Retina (tissue), 1 donor: ENCODE results near the gene TMEM237.
"Not testable (repeated sequence)": the region's sequence is repeated elsewhere in the genome, so short reads cannot be mapped to it uniquely, and the experiment has no call there.

Experiments used
- DNase-seq: peaks from one replicate; pipeline ENCODE4 v3.0.0-alpha.2; 2016

The TMEM237 gene

GRCh38 chr2:201643216-201643890, at the start of gene TMEM237:
Gene TMEM237 (minus strand): TSS chr2:201643503. CDS start chr2:201643400, 103 bp downstream.
- DNase-seq = peak; percentile 71

- no peak for DNase-seq
These were observed 41.9 kb upstream of the TMEM237 start for GRCh38 chr2:201685156-201685555.

- DNase-seq = no peak
These were observed 37.4 kb upstream of the TMEM237 start for GRCh38 chr2:201680743-201681142.

GRCh38 chr2:201678401-201678800, 35.1 kb upstream of the TMEM237 start:
- no peak for DNase-seq

GRCh38 chr2:201675454-201675853, 32.2 kb upstream of the TMEM237 start:
- DNase-seq = no peak

GRCh38 chr2:201674794-201675193, 31.5 kb upstream of the TMEM237 start:
- no peak for DNase-seq

- no peak for DNase-seq
These were observed 31.0 kb upstream of the TMEM237 start for GRCh38 chr2:201674298-201674697.

GRCh38 chr2:201673546-201673945, 30.2 kb upstream of the TMEM237 start:
- DNase-seq = no peak

- DNase-seq = not testable (repeated sequence)
These were observed 27.9 kb upstream of the TMEM237 start for GRCh38 chr2:201671205-201671604.

GRCh38 chr2:201669865-201670264, 26.6 kb upstream of the TMEM237 start:
- no peak for DNase-seq

- no peak for DNase-seq
These were observed 25.2 kb upstream of the TMEM237 start for GRCh38 chr2:201668402-201668910.

- DNase-seq = no peak
These were observed 21.0 kb upstream of the TMEM237 start for GRCh38 chr2:201664334-201664733.

GRCh38 chr2:201661366-201661765, 18.1 kb upstream of the TMEM237 start:
- no peak for DNase-seq

GRCh38 chr2:201660293-201660895, 17.1 kb upstream of the TMEM237 start:
- no peak for DNase-seq

- DNase-seq = no peak
These were observed 13.4 kb upstream of the TMEM237 start for GRCh38 chr2:201656740-201657139.

- no peak for DNase-seq
These were observed 12.8 kb upstream of the TMEM237 start for GRCh38 chr2:201656102-201656501.

- DNase-seq = no peak
These were observed 11.5 kb upstream of the TMEM237 start for GRCh38 chr2:201654616-201655384.

- no peak for DNase-seq
These were observed 9.9 kb upstream of the TMEM237 start for GRCh38 chr2:201653221-201653620.

GRCh38 chr2:201649442-201649841, 6.1 kb upstream of the TMEM237 start:
- no peak for DNase-seq

GRCh38 chr2:201647431-201647830, 4.1 kb upstream of the TMEM237 start:
- DNase-seq = no peak

- DNase-seq = peak; percentile 40
These were observed 698 bp upstream of the TMEM237 start for GRCh38 chr2:201644001-201644400.

- peak; percentile 97 for DNase-seq
These were observed 606 bp downstream of the TMEM237 start for GRCh38 chr2:201642579-201643215.

- DNase-seq = no peak
These were observed 1.2 kb downstream of the TMEM237 start for GRCh38 chr2:201642086-201642578.
